Jurkat, Clone E6-1 (cell line): ENCODE results near the gene MARVELD1.
A peak's percentile ranks its signal among the peaks of the same experiment; 100 is the strongest.

Experiments
- DNase-seq: peaks from one replicate; pipeline ENCODE4 v3.0.0-alpha.2; 2011; ENCODE audit warnings: low read depth, low spot score
- H3K4me3 ChIP-seq: 2 replicates; pipeline ENCODE4 v1.5.1; 2011; ENCODE audit warnings: mild to moderate bottlenecking, low read length, control low read depth, moderate library complexity

Gene MARVELD1

GRCh38 chr10:97743169-97743943 lies 29.8 kb downstream of the MARVELD1 start:
- no peak overlapping the region for H3K4me3 ChIP-seq
- no peak for DNase-seq

- no peak overlapping the region for H3K4me3 ChIP-seq
- no peak for DNase-seq
These were observed 31.0 kb downstream of the MARVELD1 start for GRCh38 chr10:97744405-97745035.

DNA sequence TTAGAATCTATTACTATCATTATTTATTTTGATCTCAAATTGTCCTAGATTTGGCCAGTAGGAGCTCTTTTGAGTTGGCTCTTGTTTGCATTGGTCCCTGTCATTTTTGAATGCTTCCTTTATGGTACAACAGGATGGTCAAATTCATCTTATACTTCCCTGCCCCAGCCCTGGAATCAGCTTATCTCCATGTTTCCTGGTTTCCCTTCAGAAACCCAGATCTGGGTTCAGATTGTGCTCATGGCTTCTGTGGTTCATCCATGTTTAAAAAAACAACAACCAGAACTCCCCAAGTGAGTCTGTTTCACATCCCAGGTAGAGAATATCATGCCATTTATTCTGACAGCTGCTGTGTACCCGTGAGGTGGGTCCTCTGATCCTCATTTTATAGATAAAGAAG lies 34.0 kb downstream of the MARVELD1 start:
- DNase-seq = no peak
- H3K4me3 ChIP-seq = no peak overlapping the region

DNA sequence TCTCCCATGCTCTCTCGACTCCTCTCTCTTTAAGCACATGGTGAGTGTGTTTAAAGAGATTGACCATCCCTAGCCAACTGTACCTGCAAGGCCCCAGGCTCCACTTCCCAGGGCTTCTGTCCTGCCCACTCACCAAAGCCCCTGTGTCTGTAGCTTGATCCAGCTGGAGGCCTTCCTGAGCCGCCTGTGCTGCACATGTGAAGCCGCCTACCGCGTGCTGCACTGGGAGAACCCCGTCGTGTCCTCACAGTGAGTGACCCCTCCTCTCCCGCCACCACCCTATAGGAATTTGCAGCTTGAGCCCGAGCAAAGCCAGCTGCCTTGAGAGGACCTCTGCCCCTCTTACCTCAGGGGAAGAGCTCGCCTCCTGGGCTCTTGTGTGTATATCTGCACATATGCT lies 34.6 kb downstream of the MARVELD1 start:
- no peak for DNase-seq
- H3K4me3 ChIP-seq = no peak overlapping the region

GRCh38 chr10:97752956-97753355 lies 39.4 kb downstream of the MARVELD1 start:
- H3K4me3 ChIP-seq = no peak overlapping the region
- no peak for DNase-seq

DNA sequence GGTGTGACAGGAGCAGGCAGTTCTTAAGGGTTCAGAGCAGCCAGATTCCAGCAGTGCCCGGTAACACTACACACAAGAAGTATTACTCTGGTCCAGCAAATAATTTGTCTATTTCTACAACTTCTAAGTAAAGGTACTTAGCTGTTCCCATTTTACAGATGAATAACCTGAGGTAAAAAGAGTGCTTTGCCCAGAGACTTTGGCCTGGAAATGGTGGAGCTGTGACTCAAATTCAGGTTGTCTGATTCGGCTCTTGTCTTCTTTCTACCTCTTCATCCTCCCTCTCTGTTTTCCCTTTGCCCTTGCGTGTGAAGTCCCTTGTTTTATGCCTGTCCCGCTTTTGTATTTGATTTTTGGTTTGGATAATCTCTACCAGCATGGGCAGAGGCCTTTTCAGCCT lies 41.2 kb downstream of the MARVELD1 start:
- no peak for DNase-seq

DNA sequence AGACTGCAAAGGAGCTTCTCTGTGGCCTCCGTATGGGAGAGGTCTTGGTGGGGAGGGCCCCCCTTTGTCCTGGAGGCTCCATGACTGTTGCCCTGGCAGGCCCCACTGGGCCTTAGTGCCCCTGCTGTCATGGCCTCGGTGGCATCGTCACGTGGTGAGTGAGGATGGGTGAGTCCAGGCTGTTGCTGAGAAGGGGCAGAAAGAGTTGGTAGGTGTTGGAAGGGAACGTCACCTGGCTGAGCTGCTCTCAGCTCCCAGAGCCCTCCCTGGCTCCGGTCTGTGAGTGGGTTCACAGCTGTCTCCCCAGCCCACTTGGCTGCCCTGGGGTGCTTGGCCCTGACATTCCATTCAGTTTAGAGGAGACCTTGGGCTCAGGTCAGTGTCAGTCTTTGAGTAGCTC lies 42.2 kb downstream of the MARVELD1 start:
- DNase-seq = no peak
- H3K4me3 ChIP-seq = no peak overlapping the region

More for the DNA sequence above, 41.2 kb downstream of the MARVELD1 start:
- H3K4me3 ChIP-seq = no peak overlapping the region

GRCh38 chr10:97757471-97757870 lies 43.9 kb downstream of the MARVELD1 start:
- H3K4me3 ChIP-seq = no peak overlapping the region
- no peak for DNase-seq

DNA sequence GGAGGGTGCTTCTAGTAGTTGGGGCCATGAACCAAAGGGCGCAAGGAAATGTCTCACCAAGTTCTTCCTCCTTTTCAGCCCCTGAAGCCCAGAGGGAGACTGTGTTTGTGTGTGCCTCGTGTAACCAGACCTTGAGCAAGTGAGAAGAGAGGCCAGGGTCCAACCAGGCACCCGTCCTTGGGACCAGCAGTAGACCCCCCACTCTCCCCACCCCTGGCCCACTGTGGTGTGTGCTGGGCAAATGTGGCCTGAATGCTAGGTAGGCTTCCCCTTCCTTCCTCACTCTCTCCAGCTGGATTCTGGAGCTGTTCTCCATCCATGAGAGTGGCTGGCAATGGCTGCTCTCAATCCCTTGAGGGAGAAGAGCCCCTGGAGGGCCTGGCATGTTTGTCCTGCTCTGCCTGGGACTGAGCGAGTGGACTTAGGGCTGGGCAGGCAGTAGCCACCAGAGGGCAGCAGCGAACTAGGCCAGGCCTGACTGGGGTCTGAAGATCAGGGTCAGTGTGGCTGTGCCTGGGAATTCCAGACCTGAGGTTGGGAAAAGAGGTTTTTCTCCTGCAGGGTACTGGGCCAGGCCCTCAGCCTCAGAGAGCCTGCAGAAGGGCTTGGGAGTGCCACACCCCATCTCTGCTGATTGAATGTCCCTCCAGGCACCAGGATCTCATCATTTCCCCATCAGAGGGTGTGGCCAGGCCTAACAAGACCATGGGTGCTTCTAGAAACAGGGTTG lies 45.8 kb downstream of the MARVELD1 start:
- H3K4me3 ChIP-seq = no peak overlapping the region
- DNase-seq = no peak

GRCh38 chr10:97759946-97760345 lies 46.4 kb downstream of the MARVELD1 start:
- no peak for DNase-seq
- H3K4me3 ChIP-seq = no peak overlapping the region

- no peak for DNase-seq
- H3K4me3 ChIP-seq = no peak overlapping the region
These were observed 47.1 kb downstream of the MARVELD1 start for GRCh38 chr10:97760461-97761257.

DNA sequence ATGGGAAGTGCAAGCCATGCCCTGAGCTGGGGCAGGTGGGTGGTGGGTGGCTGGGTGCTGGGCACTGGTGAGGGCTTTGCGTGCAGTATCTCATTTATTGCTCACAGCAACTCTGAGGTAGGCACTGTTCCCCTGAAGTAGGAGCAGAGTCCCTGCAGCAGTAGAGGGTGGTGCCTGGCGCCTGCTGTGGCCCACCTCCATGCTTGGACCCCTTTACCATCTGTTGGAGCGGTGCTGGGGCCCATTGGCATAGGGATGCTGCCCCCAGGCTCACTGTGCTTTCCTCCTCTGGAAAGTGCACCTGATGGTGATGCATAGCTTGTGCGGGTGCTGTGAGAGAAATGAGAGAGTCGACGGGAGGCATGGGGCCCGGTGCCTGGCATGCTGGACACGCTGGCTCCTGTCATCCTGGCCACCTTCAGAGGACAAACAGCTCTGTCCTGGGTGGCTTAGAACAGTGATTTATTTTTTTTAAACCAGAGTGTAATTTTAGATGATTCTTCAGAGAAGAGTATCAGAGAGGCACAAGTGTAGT lies 47.9 kb downstream of the MARVELD1 start:
- no peak for DNase-seq
- H3K4me3 ChIP-seq = no peak overlapping the region

- DNase-seq = no peak
- H3K4me3 ChIP-seq = no peak overlapping the region
These were observed 48.5 kb downstream of the MARVELD1 start for GRCh38 chr10:97762056-97762455.

DNA sequence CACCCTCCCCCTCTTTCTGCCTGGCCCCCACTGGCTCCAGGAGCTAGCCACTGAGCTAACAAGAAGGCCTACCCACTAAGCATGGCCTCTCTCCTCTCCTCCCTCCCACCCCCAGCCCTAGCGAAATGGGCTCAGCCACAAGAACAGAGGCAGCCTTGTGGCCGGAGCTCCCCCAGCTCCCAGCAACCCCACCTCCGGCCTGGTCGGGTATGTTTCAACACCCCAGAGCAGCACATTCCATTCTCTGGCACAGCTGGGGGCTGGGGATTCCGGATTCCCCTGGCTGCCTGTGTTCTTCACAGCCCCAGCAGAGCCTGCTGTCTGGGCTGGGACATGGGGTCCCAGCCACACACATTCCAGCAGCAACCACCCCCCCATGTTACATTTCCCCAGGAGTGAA lies 49.3 kb downstream of the MARVELD1 start:
- DNase-seq = no peak
- H3K4me3 ChIP-seq = no peak overlapping the region

DNA sequence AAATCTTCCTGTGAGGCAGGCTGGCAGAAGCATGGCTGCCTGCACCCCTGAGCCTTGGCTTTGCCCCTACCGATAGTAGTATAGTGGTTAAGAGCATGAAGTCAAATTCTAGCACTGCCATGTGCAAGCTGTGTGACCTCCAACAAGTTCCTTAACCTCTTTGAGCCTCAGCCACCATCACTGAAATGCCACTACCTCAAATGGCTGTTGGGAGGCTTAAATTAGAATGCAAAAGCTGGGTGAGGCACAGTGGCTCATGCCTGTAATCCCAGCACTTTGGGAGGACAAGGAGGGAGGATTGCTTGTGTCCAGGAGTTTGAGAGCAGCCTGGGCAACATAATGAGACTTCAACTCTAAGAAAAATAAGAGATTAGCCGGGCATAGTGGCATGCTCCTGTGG lies 49.9 kb downstream of the MARVELD1 start:
- DNase-seq = no peak
- no peak overlapping the region for H3K4me3 ChIP-seq

- no peak for DNase-seq
These were observed 50.4 kb downstream of the MARVELD1 start for GRCh38 chr10:97763947-97764346.

DNA sequence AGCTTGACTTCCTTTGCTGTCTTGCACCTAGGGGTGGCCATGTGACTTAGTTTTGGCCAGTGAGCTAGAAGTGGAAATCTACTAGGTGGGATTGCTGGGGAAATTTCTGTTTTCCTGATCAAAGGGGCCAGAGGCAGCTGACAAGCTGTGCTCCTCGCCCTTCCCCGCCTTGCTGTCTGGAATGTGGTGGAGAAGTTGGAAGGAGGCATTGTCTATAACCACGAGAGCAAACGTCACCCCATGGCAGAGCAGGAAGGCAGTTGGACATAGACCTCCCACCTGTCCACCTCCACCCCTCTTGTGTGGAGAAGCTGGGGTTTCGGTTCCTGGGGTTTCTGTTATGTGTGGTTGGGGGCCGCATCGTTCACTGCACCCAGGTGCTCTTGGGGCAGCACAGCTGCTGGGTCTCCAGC lies 51.0 kb downstream of the MARVELD1 start:
- peak; percentile 7 for DNase-seq
- no peak overlapping the region for H3K4me3 ChIP-seq

More at GRCh38 chr10:97763947-97764346, 50.4 kb downstream of the MARVELD1 start:
- H3K4me3 ChIP-seq = no peak overlapping the region

DNA sequence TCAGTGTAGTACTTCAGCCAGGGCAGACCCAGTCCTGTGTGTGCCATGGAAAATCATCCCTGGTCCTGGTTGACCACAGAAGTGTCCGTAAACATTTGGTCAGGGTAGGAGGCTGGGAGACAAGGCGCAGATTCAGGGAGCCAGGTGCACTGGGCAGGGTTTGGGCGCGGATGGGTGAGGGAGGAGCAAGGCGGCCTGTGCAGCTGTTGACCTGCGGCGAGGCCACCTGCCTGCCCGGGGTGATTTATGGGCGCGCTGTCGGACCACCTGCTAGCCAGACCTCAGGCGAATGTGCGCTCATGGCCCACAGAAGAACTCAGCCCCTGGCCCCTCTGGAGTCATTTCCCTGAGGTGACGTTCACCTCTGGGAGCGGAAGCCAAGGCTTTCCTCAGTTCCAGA lies 51.7 kb downstream of the MARVELD1 start:
- no peak for DNase-seq
- no peak overlapping the region for H3K4me3 ChIP-seq

DNA sequence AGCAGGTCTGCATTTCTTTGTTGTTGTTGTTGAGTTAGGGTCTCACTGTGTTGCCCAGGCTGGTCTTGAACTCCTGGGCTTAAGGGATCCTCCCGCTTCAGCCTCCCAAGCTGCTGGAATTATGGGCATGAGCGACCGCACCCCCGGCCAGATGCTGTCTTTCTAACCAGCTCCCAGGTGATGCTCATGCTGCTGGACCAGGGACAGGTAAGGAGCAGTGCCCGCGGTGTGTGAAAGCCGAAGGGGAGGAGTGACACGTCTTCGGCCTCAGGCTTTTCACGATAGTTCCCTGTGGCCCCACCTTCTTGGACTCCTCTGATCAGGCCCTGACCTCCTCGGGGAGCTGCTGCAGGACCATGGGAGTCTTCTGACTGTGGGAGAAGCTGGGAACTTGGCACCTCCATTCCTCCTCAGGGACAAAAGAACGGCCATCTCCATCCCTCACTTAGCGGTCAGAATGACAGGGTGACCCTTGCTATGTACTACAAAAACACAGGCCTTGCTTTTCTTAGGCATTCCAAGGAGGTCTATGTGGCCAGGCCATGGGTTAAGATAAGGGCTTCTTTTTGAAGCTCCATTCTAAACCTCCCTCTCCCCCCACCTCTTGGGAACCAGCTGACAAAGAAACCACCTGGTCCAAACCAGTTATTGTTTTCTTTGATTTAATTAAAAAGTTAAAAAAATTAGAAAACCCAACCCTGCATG lies 52.7 kb downstream of the MARVELD1 start:
- DNase-seq = no peak
- H3K4me3 ChIP-seq = no peak overlapping the region
